ENCODE results near the gene TSGA10. TPM values are rescaled to one million over a fixed set of nuclear protein-coding genes. Genes with fewer than 3 reads are reported as not detected.
"Not testable (repeated sequence)": the region's sequence is repeated elsewhere in the genome, so short reads cannot be mapped to it uniquely, and the experiment has no call there.

The TSGA10 gene
- total RNA-seq, 1 donor = 14.7 TPM

GRCh38 chr2:99066075-99066958, 88.4 kb downstream of the TSGA10 start:
- no peaks in the 10 kb centered on the region for H3K9me3 ChIP-seq (ENCODE audit: low read depth, low read length)
- peaks cover 6% of the 10 kb centered on the region for H3K4me1 ChIP-seq (ENCODE audit: insufficient read depth, low read length)
- H3K4me3 ChIP-seq (ENCODE audit: low read length) = no peak overlapping the region
- no peaks in the 10 kb centered on the region for H3K27me3 ChIP-seq (ENCODE audit: insufficient read depth, low read length)

- H3K9me3 ChIP-seq (ENCODE audit: low read depth, low read length); H3K27me3 ChIP-seq (ENCODE audit: insufficient read depth, low read length); H3K4me1 ChIP-seq (ENCODE audit: insufficient read depth, low read length); H3K4me3 ChIP-seq (ENCODE audit: low read length): not testable (repeated sequence)
These were observed 105.6 kb downstream of the TSGA10 start for GRCh38 chr2:99049187-99049586.

DNA sequence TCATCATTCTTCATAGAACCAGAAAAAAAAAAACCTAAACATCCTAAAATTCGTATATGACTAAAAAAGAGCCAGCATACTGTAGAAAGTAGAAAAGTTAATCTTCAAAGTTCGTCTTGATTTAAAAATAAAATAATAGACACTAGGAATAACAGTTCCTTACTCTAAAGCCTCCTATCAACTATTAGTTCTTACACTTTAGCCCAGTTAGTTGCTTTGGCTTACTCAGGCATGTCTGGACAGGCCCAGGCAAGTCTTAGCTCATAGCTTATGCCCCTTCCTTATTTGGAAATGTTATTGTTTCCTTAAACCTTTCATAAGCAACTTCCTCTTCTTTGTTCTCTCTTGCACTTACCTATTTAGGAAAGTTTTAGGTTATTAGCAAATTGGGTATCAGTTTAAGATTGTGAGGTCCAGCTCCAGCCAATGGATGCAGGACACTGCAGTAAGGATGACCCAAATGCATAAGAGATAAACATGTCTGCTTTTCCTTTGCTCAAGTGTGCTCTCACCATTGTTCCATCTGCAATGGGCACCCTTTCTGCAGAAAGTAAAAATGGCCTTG, 113.9 kb downstream of the TSGA10 start:
- H3K27me3 ChIP-seq (ENCODE audit: insufficient read depth, low read length); H3K4me3 ChIP-seq (ENCODE audit: low read length); H3K4me1 ChIP-seq (ENCODE audit: insufficient read depth, low read length); H3K9me3 ChIP-seq (ENCODE audit: low read depth, low read length): not testable (repeated sequence)

DNA sequence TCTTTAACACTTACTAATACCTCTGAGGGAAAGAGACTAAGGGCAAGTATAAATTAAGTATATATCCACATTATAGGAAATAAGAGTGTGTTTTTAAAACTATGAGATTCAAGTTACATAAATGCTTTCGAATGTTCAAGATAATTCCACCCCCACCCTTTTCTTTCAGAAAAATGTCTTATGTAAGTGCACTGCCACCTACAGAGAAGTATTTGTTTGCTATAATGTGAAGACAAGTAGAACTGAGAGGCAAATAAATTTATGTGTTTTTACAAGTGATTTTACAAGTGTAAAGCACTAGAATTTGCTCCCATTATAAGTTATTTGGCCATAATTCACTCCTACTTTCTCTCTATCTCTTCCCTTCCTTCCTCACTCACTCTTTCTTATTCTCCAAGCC, 118.8 kb downstream of the TSGA10 start:
- Histone ChIP-seq H3K9me3 (ENCODE audit: low read depth, low read length) (no peaks in the 10 kb centered on the region), H3K4me1 (ENCODE audit: insufficient read depth, low read length) (no peaks in the 10 kb centered on the region), H3K27me3 (ENCODE audit: insufficient read depth, low read length) (no peaks in the 10 kb centered on the region), H3K4me3 (ENCODE audit: low read length) (no peak overlapping the region)

GRCh38 chr2:99032786-99033185, 122.0 kb downstream of the TSGA10 start:
- Histone ChIP-seq H3K4me1 (ENCODE audit: insufficient read depth, low read length) (no peaks in the 10 kb centered on the region), H3K4me3 (ENCODE audit: low read length) (no peak overlapping the region), H3K27me3 (ENCODE audit: insufficient read depth, low read length) (no peaks in the 10 kb centered on the region), H3K9me3 (ENCODE audit: low read depth, low read length) (no peaks in the 10 kb centered on the region)

GRCh38 chr2:99032001-99032400, 122.7 kb downstream of the TSGA10 start:
- Histone ChIP-seq H3K9me3 (ENCODE audit: low read depth, low read length) (no peaks in the 10 kb centered on the region), H3K4me1 (ENCODE audit: insufficient read depth, low read length) (no peaks in the 10 kb centered on the region), H3K27me3 (ENCODE audit: insufficient read depth, low read length) (no peaks in the 10 kb centered on the region)

DNA sequence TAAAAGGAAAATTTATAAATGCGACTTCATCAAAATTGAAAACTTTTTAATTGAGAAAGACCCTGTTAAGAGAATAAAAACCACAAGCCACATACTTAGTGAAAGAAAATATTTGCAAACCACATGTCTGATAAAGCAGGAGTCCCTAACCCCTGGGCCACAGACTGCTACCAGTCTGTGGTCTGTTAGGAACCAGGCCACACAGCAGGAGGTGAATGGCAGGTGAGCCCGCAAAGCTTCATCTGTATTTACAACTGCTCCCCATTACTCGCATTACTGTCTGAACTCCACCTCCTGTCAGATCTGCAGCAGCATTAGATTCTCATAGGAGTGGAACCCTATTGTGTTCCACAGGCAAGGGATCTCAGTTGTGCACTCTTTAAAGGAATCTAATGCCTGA, 123.3 kb downstream of the TSGA10 start:
- Histone ChIP-seq H3K9me3 (ENCODE audit: low read depth, low read length) (no peaks in the 10 kb centered on the region), H3K4me1 (ENCODE audit: insufficient read depth, low read length) (no peaks in the 10 kb centered on the region), H3K4me3 (ENCODE audit: low read length) (no peak overlapping the region), H3K27me3 (ENCODE audit: insufficient read depth, low read length) (no peaks in the 10 kb centered on the region)

More at GRCh38 chr2:99032001-99032400, 122.7 kb downstream of the TSGA10 start:
- H3K4me3 ChIP-seq (ENCODE audit: low read length) = no peak overlapping the region

GRCh38 chr2:99028558-99028957, 126.2 kb downstream of the TSGA10 start:
- Histone ChIP-seq H3K9me3 (ENCODE audit: low read depth, low read length) (peaks cover 8% of the 10 kb centered on the region), H3K4me3 (ENCODE audit: low read length) (no peak overlapping the region), H3K27me3 (ENCODE audit: insufficient read depth, low read length) (no peaks in the 10 kb centered on the region), H3K4me1 (ENCODE audit: insufficient read depth, low read length) (no peaks in the 10 kb centered on the region)

- Histone ChIP-seq H3K9me3 (ENCODE audit: low read depth, low read length) (peaks cover 8% of the 10 kb centered on the region), H3K4me3 (ENCODE audit: low read length) (no peak overlapping the region), H3K27me3 (ENCODE audit: insufficient read depth, low read length) (no peaks in the 10 kb centered on the region), H3K4me1 (ENCODE audit: insufficient read depth, low read length) (no peaks in the 10 kb centered on the region)
These were observed 126.9 kb downstream of the TSGA10 start for GRCh38 chr2:99027856-99028255.

DNA sequence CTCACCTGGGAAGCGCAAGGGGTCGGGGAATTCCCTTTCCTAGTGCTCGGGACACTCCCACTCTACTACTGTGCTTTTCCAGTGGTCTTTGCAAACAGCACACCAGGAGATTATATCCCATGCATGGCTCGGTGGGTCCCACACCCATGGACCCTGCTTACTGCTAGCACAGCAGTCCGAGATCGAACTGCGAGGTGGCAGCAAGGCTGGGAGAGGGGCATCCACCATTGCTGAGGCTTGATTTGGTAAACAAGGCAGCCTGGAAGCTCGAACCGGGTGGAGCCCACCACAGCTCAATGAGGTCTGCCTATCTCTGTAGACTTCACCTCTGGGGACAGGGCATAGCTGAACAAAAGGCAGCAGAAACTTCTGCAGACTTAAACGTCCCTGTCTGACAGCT, 154.0 kb downstream of the TSGA10 start:
- H3K4me3 ChIP-seq (ENCODE audit: low read length) = no peak overlapping the region
- H3K27me3 ChIP-seq (ENCODE audit: insufficient read depth, low read length) = no peaks in the 10 kb centered on the region
- no peaks in the 10 kb centered on the region for H3K4me1 ChIP-seq (ENCODE audit: insufficient read depth, low read length)
- no peaks in the 10 kb centered on the region for H3K9me3 ChIP-seq (ENCODE audit: low read depth, low read length)

GRCh38 chr2:98988695-98989094, 166.0 kb downstream of the TSGA10 start:
- H3K4me1 ChIP-seq (ENCODE audit: insufficient read depth, low read length); H3K9me3 ChIP-seq (ENCODE audit: low read depth, low read length); H3K27me3 ChIP-seq (ENCODE audit: insufficient read depth, low read length); H3K4me3 ChIP-seq (ENCODE audit: low read length): not testable (repeated sequence)

DNA sequence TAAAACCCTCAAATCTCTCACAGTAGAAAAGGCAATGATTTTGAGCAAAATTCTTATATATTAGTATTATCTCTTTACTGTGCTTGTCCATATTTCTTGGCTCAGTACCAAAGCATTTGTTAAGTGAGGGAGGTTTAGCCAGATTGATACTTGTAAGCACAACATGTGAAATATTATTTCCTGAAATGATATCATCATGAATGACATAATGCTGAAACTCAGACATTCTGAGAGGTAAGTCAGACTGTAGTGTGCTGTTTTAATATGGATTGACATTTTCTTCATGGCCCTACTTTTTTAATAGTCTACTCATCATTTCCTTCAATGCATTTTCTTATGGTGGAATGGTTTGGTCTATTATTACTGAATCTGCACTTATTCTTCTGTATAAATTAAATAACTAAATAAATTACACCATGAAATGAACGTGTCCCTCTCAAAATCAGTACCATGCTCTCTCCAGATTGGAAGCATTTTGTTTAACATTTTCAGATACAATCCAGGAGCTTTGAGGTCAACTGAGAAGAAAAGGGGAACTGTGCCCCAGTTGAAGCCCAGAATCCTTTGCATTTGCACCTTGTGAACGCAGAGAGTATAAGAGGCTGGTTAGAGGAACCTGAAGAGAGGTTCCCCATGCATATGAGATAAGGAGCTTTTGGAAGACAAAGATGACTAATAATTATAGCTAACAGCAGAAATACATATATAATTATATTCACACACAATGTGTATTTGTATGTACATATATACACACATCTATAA, 168.7 kb downstream of the TSGA10 start:
- Histone ChIP-seq H3K9me3 (ENCODE audit: low read depth, low read length) (no peaks in the 10 kb centered on the region), H3K4me1 (ENCODE audit: insufficient read depth, low read length) (no peaks in the 10 kb centered on the region), H3K27me3 (ENCODE audit: insufficient read depth, low read length) (no peaks in the 10 kb centered on the region), H3K4me3 (ENCODE audit: low read length) (no peak overlapping the region)

- Histone ChIP-seq H3K27me3 (ENCODE audit: insufficient read depth, low read length) (peaks cover 7% of the 10 kb centered on the region), H3K4me3 (ENCODE audit: low read length) (no peak overlapping the region), H3K4me1 (ENCODE audit: insufficient read depth, low read length) (no peaks in the 10 kb centered on the region), H3K9me3 (ENCODE audit: low read depth, low read length) (peaks cover 27% of the 10 kb centered on the region)
These were observed 179.1 kb downstream of the TSGA10 start for GRCh38 chr2:98975611-98976010.

DNA sequence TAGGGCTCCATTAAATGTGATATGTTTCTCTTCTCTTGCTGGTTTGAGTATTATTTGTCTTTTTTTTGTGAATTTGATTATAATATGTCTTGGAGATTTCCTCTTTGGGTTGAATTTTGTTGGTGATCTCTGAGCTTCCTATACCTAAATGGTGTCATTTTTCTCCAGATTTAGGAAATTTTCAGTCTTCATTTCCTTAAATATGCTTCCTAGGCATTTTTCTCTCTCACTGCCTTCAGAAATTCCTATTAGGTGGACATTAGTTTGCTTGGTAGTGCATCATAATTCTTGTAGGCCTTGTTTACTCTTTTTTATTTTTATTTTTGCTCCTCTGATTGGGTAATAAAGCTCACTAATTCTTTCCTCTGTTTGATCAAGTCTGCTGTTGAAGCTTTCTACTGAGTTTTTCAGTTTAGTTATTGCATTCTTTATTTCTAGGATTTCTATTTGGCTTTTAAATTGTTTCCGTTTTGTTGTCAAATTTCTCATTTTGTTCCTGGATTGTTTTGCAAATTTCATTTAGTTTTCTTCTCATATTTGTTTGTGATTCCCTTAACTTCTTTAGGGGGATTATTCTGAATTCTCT, 182.1 kb downstream of the TSGA10 start:
- Histone ChIP-seq H3K9me3 (ENCODE audit: low read depth, low read length) (peaks cover 47% of the 10 kb centered on the region), H3K4me1 (ENCODE audit: insufficient read depth, low read length) (no peaks in the 10 kb centered on the region), H3K27me3 (ENCODE audit: insufficient read depth, low read length) (peaks cover 7% of the 10 kb centered on the region), H3K4me3 (ENCODE audit: low read length) (no peak overlapping the region)

Data from mononuclear cell (primary cell).